C4-2B (cell line): ENCODE data around the gene PDK1.

ENCODE experiments used
- CTCF ChIP-seq: fragments of 450-650 bp; conservative IDR thresholded peaks from 2 replicates; pipeline ENCODE4 v1.5.1; 2017; ENCODE audit warnings: mild to moderate bottlenecking
- ZFX ChIP-seq: fragments of 450-650 bp; IDR thresholded peaks from 2 replicates; pipeline ENCODE4 v1.6.1; 2017

GRCh38 chr2:172642301-172643020, 86.6 kb downstream of the PDK1 start:
- no peak for TF ChIP-seq CTCF
- no peak for TF ChIP-seq ZFX
